Peyer's patch (tissue), 4 donors: ENCODE measurements around the gene SLC28A3.

Source experiments
- CTCF ChIP-seq, 6 experiments: fragments of 450-650 bp in 4 of 6; fragments of 200-600 bp in 2 of 6; sonication (generic) in 1 of 6; IDR thresholded peaks; one replicate each; pipeline ENCODE4 v1.5.1; 2017 to 2019; ENCODE audit warnings: antibody characterized with exemption in 6 of 6, mild to moderate bottlenecking in 3 of 6, moderate library complexity in 1 of 6
- POLR2A ChIP-seq, 2 donors: fragments of 450-650 bp; IDR thresholded peaks; one replicate each; pipeline ENCODE4 v1.5.1; 2017; ENCODE audit warnings: antibody characterized with exemption in 2 of 2, mild to moderate bottlenecking in 2 of 2, moderate library complexity in 2 of 2

DNA sequence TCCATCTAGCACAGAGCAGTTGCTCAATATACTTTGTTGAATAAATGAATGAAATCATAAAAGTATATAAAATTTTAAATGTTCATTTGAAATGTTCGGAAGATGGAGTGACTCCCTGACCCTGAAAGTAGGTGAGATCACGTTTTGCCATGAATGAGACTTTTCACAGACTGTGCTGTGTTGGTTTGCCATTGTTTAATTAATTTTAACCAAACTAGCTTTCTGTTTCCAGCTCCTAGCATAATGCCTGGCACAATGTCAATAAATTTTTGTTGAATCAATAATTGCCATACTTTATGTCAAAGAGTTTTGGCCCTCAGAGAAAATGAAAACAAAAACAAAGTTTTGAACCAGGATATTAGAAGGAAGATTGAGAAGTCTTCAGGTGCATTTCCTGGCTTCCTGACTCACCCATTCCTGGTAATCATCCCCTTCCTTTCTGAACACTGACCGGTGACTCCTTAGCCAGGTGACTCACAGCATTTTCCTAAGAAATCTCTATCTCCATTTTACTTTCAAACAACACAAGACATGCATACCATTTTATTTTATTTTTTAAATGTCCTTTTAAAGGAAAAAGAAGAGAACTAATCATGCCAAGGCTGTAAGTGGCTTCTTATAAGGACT is 15.1 kb downstream of the SLC28A3 start:
- TF ChIP-seq POLR2A (IDR thresholded peaks at IDR 0.05) = no peak
- TF ChIP-seq CTCF (IDR thresholded peaks at IDR 0.05) = no peak
